H9 (cell line): ENCODE data around the gene UGT2B28. TPM values are rescaled to one million over a fixed set of nuclear protein-coding genes. Genes with fewer than 3 reads are reported as not detected.
A peak's percentile ranks its signal among the peaks of the same experiment; 100 is the strongest.

ENCODE experiments used
- DNase-seq: peaks from one replicate; pipeline ENCODE4 v3.0.0-alpha.2; 2017
- H2AFZ ChIP-seq: one replicate; pipeline ENCODE4 v1.6.1; 2013; ENCODE audit warnings: mild to moderate bottlenecking, low read length, control low read depth, moderate library complexity
- H2AK5ac ChIP-seq: 2 replicates; pipeline ENCODE4 v1.6.1; 2013; ENCODE audit warnings: low read length, control low read depth, mixed read lengths; ENCODE audit not compliant: insufficient read length
- H2BK120ac ChIP-seq: one replicate; pipeline ENCODE4 v1.6.1; 2013; ENCODE audit warnings: low read depth, mild to moderate bottlenecking, low read length, control low read depth, inconsistent platforms; ENCODE audit not compliant: poor library complexity, severe bottlenecking
- H2BK12ac ChIP-seq: 2 replicates; pipeline ENCODE4 v1.6.1; 2013; ENCODE audit warnings: low read length, control low read depth, mixed read lengths, low read depth; ENCODE audit not compliant: insufficient read length
- H2BK15ac ChIP-seq: 2 replicates; pipeline ENCODE4 v1.6.1; 2013; ENCODE audit warnings: low read depth, low read length, control low read depth
- H2BK20ac ChIP-seq: one replicate; pipeline ENCODE4 v1.6.1; 2013; ENCODE audit warnings: low read depth, mild to moderate bottlenecking, low read length, control low read depth, inconsistent platforms; ENCODE audit not compliant: poor library complexity, severe bottlenecking
- H2BK5ac ChIP-seq: 2 replicates; pipeline ENCODE4 v1.6.1; 2013; ENCODE audit warnings: low read length, control low read depth, mixed read lengths; ENCODE audit not compliant: insufficient read length
- H3K14ac ChIP-seq: 2 replicates; pipeline ENCODE4 v1.6.1; 2013; ENCODE audit warnings: low read length, control low read depth; ENCODE audit not compliant: insufficient read depth
- H3K18ac ChIP-seq: 2 replicates; pipeline ENCODE4 v1.6.1; 2013; ENCODE audit warnings: low read depth, mild to moderate bottlenecking, mixed read lengths, low read length, control low read depth; ENCODE audit not compliant: insufficient read length
- H3K23ac ChIP-seq: 2 replicates; pipeline ENCODE4 v1.6.1; 2013; ENCODE audit warnings: low read length, control low read depth, mixed read lengths, low read depth; ENCODE audit not compliant: insufficient read length
- H3K23me2 ChIP-seq: 2 replicates; pipeline ENCODE4 v1.6.1; 2013; ENCODE audit warnings: low read depth, mild to moderate bottlenecking, mixed read lengths, low read length, control low read depth; ENCODE audit not compliant: insufficient read length, poor library complexity, severe bottlenecking
- H3K27ac ChIP-seq: 2 replicates; pipeline ENCODE4 v1.5.1; 2013; ENCODE audit warnings: low read length, control low read depth, mixed read lengths, low read depth; ENCODE audit not compliant: insufficient read length
- H3K27me3 ChIP-seq: 2 replicates; pipeline ENCODE4 v1.6.1; 2013; ENCODE audit warnings: low read length, control low read depth, inconsistent platforms; ENCODE audit not compliant: insufficient read depth
- H3K4ac ChIP-seq: 2 replicates; pipeline ENCODE4 v1.6.1; 2013; ENCODE audit warnings: low read depth, mild to moderate bottlenecking, control low read depth, inconsistent platforms, low read length, moderate library complexity
- H3K4me1 ChIP-seq: 2 replicates; pipeline ENCODE4 v1.6.1; 2013; ENCODE audit warnings: low read length, control low read depth, inconsistent platforms; ENCODE audit not compliant: insufficient read depth
- H3K4me2 ChIP-seq: 2 replicates; pipeline ENCODE4 v1.6.1; 2013; ENCODE audit warnings: low read length, control low read depth, mixed read lengths; ENCODE audit not compliant: insufficient read length, insufficient read depth
- H3K56ac ChIP-seq: 2 replicates; pipeline ENCODE4 v1.6.1; 2013; ENCODE audit warnings: low read depth, mild to moderate bottlenecking, mixed read lengths, low read length, control low read depth; ENCODE audit not compliant: insufficient read length
- H3K79me1 ChIP-seq: 2 replicates; pipeline ENCODE4 v1.6.1; 2013; ENCODE audit warnings: low read depth, mild to moderate bottlenecking, moderate library complexity, low read length, control low read depth, inconsistent platforms; ENCODE audit not compliant: insufficient read depth, poor library complexity, severe bottlenecking
- H3K79me2 ChIP-seq: 2 replicates; pipeline ENCODE4 v1.6.1; 2013; ENCODE audit warnings: low read length, control low read depth, inconsistent platforms; ENCODE audit not compliant: insufficient read depth
- H3K9ac ChIP-seq: 2 replicates; pipeline ENCODE4 v1.6.1; 2013; ENCODE audit warnings: low read length, control low read depth, mixed read lengths; ENCODE audit not compliant: insufficient read length; ENCODE audit errors: extremely low read depth
- H3K9me3 ChIP-seq: one replicate; pipeline ENCODE4 v1.6.1; 2013; ENCODE audit warnings: low read depth, low read length, inconsistent platforms; ENCODE audit not compliant: control insufficient read depth
- H3T11ph ChIP-seq: one replicate; pipeline ENCODE4 v1.6.1; 2013; ENCODE audit warnings: mild to moderate bottlenecking, low read length, control low read depth, inconsistent platforms
- H4K20me1 ChIP-seq: one replicate; pipeline ENCODE4 v1.6.1; 2013; ENCODE audit not compliant: control insufficient read depth, insufficient read length, insufficient read depth
- H4K5ac ChIP-seq: 2 replicates; pipeline ENCODE4 v1.6.1; 2013; ENCODE audit warnings: low read depth, mild to moderate bottlenecking, mixed read lengths, low read length, control low read depth; ENCODE audit not compliant: insufficient read length
- H4K8ac ChIP-seq: replicated peaks from 2 replicates; pipeline ENCODE4 v1.6.1; 2013; ENCODE audit warnings: low read length, control low read depth, mixed read lengths, low read depth; ENCODE audit not compliant: insufficient read length
- H4K91ac ChIP-seq: 2 replicates; pipeline ENCODE4 v1.6.1; 2013; ENCODE audit warnings: low read depth, mild to moderate bottlenecking, moderate library complexity, mixed read lengths, low read length, control low read depth; ENCODE audit not compliant: insufficient read length
- H3K27ac Mint-ChIP-seq, 3 experiments: 2 replicates in 2 of 3; 3 replicates in 1 of 3; pipeline ENCODE4 v1.8.0; 2020 to 2021; ENCODE audit warnings: mixed read lengths in 3 of 3, mild to moderate bottlenecking in 1 of 3, moderate library complexity in 1 of 3
- H3K27me3 Mint-ChIP-seq: 2 replicates; pipeline ENCODE4 v1.8.0; 2021; ENCODE audit warnings: low read depth, mild to moderate bottlenecking, moderate library complexity, mixed read lengths
- H3K36me3 Mint-ChIP-seq, 3 experiments: 2 replicates in 2 of 3; 3 replicates in 1 of 3; pipeline ENCODE4 v1.8.0; 2020 to 2021; ENCODE audit warnings: low read depth in 3 of 3, mixed read lengths in 3 of 3; ENCODE audit not compliant: insufficient read depth in 1 of 3
- H3K4me1 Mint-ChIP-seq, 2 experiments: 2 replicates each; pipeline ENCODE4 v1.8.0; 2020; ENCODE audit warnings: mixed read lengths in 2 of 2
- H3K4me3 Mint-ChIP-seq, 2 experiments: 2 replicates in 1 of 2; 3 replicates in 1 of 2; pipeline ENCODE4 v1.8.0; 2020 to 2021; ENCODE audit warnings: mild to moderate bottlenecking in 2 of 2, mixed read lengths in 2 of 2, moderate library complexity in 1 of 2
- H3K9me3 Mint-ChIP-seq, 2 experiments: 2 replicates in 1 of 2; 3 replicates in 1 of 2; pipeline ENCODE4 v1.8.0; 2020; ENCODE audit warnings: mild to moderate bottlenecking in 2 of 2, mixed read lengths in 2 of 2, moderate library complexity in 1 of 2
- CTCF ChIP-seq: fragments of 200-600 bp; sonication (generic); conservative IDR thresholded peaks from 3 replicates; pipeline ENCODE4 v1.8.0; 2021; ENCODE audit warnings: antibody characterized with exemption, mild to moderate bottlenecking
- WGBS: extraction: QIAGEN DNeasy Blood & Tissue Kit; methylation state at CpG from one replicate; pipeline ENCODE4 v1.1.7; 2013; ENCODE audit warnings: missing lambda C conversion rate, low lambda C conversion rate, mixed read lengths; ENCODE audit not compliant: insufficient read length; ENCODE audit errors: extremely low coverage; 5-methylcytosine and 5-hydroxymethylcytosine counted together
- total RNA-seq: library from RNA; stranded (reverse); gene quantifications from 2 replicates; pipeline ENCODE4 v1.2.1, GENCODE V29; 2021

The UGT2B28 gene
- total RNA-seq, 1 experiment from 2014 or later, result not detected

GRCh38 chr4:69321153-69321729 is 41.0 kb downstream of the UGT2B28 start:
- Histone ChIP-seq H3K14ac (no peak overlapping the region), H4K91ac (no peak overlapping the region), H2AFZ (no peak overlapping the region), H3K27me3 (no peaks in the 10 kb centered on the region), H2AK5ac (no peak overlapping the region), H3K79me2 (no peaks in the 10 kb centered on the region), H2BK15ac (no peak overlapping the region), H3K4me1 (no peaks in the 10 kb centered on the region), H3K4ac (no peak overlapping the region), H4K20me1 (no peaks in the 10 kb centered on the region), H2BK120ac (no peak overlapping the region), H3K4me2 (no peak overlapping the region), H2BK5ac (no peak overlapping the region), H2BK20ac (no peak overlapping the region), H3K79me1 (no peaks in the 10 kb centered on the region), H2BK12ac (no peak overlapping the region), H3K23ac (no peak overlapping the region), H3K9me3 (no peaks in the 10 kb centered on the region), H3T11ph (no peak overlapping the region), H3K18ac (no peak overlapping the region), H3K56ac (no peak overlapping the region), H3K27ac (no peak overlapping the region), H3K23me2 (no peaks in the 10 kb centered on the region), H3K9ac (no peak overlapping the region), H4K8ac (no peak overlapping the region), H4K5ac (no peak overlapping the region)
- Mint-ChIP-seq H3K27me3 (no peaks in the 10 kb centered on the region), H3K27ac (0 out of 7 replicates have a peak overlapping the region, but pooled peaks of 1 of the 3 experiments have one; percentile 34), H3K36me3 (no peaks in the 10 kb centered on the region; a peak in 1 of 7 replicates), H3K4me3 (no peak overlapping the region), H3K9me3 (no peaks in the 10 kb centered on the region), H3K4me1 (0 out of 4 replicates have a peak, but pooled peaks cover 0 to 2% of the 10 kb centered on the region in 2 experiments)
- no peak for DNase-seq
- no CpG with 5 or more reads among the region's 2 CpGs for WGBS
- TF ChIP-seq CTCF, result no peak
